ENCODE results near the gene SGMS1.
"Not testable (repeated sequence)": the region's sequence is repeated elsewhere in the genome, so short reads cannot be mapped to it uniquely, and the experiment has no call there.

Gene SGMS1

DNA sequence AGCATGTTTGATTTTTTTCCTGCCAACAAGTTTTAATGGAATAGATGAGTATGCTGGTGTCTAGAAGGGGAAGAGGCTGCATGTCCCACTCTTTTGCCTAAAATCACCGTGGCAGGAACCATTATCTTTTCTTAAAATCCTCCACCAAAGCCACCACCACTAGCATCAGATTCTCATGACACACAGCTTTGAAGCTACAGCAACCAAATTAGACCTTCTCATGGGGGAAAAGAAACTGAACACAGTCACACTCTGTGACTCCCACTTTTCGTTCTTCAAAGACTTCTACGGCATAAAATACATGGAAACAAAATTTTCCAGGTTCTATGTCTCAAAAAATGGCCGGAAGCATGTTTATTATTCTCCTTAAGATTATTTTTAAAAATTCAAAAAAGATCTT is 81.8 kb downstream of the SGMS1 start:
- TF ChIP-seq, protein P1, sequence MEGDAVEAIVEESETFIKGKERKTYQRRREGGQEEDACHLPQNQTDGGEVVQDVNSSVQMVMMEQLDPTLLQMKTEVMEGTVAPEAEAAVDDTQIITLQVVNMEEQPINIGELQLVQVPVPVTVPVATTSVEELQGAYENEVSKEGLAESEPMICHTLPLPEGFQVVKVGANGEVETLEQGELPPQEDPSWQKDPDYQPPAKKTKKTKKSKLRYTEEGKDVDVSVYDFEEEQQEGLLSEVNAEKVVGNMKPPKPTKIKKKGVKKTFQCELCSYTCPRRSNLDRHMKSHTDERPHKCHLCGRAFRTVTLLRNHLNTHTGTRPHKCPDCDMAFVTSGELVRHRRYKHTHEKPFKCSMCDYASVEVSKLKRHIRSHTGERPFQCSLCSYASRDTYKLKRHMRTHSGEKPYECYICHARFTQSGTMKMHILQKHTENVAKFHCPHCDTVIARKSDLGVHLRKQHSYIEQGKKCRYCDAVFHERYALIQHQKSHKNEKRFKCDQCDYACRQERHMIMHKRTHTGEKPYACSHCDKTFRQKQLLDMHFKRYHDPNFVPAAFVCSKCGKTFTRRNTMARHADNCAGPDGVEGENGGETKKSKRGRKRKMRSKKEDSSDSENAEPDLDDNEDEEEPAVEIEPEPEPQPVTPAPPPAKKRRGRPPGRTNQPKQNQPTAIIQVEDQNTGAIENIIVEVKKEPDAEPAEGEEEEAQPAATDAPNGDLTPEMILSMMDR (conservative IDR thresholded peaks at IDR 0.05; ENCODE audit: low read depth, low read length): no peak
- DNase-seq (ENCODE audit: low read depth): no peak
- no peak overlapping the region for H3K4me3 ChIP-seq (ENCODE audit: low read depth, low read length)

DNA sequence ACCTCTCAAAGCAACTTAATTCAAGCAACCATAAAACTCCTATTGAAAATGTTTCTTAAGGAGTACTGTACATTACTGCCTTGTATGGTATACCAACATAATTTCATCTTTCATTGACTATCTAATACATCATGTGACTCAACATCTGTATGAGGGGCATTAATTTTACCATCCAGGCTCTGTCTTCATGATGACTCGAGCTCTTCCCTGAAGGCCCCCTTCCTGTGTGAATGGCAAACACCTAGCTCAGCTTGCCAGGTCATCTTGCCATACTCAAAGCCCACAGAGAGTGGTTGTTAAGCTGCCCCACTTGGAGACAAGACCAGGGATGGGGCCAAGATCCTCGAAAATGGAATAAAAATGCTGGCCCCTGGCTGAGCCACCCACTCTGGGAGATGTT is 82.4 kb downstream of the SGMS1 start:
- no peak for DNase-seq (ENCODE audit: low read depth)
- H3K4me3 ChIP-seq (ENCODE audit: low read depth, low read length): no peak overlapping the region
- TF ChIP-seq, protein P1 (conservative IDR thresholded peaks at IDR 0.05; ENCODE audit: low read depth, low read length): no peak

DNA sequence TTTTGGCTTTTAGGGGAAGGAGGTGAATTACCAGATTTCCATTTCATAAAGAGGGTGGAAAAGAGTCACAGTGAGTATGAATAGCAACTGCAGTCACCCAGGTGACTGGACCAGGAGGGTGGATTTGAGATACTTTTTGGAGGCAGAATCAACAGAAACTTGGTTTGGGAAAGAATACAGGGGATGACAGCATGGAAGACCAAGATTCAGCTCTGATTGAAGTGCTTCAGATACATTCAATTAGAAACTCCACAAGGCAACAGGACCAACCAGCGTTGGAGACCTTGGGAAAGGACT is 83.0 kb downstream of the SGMS1 start:
- DNase-seq (ENCODE audit: low read depth): no peak
- TF ChIP-seq, protein P1 (conservative IDR thresholded peaks at IDR 0.05; ENCODE audit: low read depth, low read length): no peak
- H3K4me3 ChIP-seq (ENCODE audit: low read depth, low read length): no peak overlapping the region

DNA sequence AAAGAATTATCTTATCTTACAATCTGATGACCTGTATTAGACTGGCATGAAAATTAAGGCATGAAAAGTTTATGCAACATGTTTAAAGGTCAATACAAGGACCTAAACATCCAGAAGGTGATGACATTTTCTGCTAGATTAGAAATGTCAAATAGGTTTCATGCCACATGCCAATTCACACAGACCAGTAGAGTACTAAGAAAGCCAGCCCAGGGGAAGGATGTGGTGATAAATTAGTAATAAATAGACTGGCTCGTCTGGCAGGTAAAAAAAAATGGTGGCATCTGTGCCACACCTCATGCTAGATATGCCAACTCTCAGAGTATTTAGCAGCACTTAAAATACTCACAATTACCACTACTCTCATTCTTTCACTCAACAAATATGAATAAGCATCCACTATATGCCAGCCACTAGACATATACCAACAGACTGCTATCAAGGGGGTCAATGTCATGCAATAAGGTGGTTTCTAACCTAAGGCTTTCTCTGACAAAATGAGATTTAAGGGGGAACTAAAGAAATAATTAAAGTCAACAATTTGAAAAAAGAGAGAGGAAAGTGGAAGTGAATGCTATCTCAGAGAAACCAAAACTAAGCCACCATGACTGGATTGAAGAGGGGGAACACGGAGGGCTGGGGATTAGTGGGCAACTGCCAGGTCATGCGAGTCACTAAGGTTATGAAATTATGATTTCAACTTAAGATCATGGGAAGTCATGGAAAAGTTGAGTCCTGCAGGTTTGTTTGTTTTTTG is 83.5 kb downstream of the SGMS1 start:
- TF ChIP-seq, protein P1 (conservative IDR thresholded peaks at IDR 0.05; ENCODE audit: low read depth, low read length): no peak
- no peak for DNase-seq (ENCODE audit: low read depth)
- no peak overlapping the region for H3K4me3 ChIP-seq (ENCODE audit: low read depth, low read length)

DNA sequence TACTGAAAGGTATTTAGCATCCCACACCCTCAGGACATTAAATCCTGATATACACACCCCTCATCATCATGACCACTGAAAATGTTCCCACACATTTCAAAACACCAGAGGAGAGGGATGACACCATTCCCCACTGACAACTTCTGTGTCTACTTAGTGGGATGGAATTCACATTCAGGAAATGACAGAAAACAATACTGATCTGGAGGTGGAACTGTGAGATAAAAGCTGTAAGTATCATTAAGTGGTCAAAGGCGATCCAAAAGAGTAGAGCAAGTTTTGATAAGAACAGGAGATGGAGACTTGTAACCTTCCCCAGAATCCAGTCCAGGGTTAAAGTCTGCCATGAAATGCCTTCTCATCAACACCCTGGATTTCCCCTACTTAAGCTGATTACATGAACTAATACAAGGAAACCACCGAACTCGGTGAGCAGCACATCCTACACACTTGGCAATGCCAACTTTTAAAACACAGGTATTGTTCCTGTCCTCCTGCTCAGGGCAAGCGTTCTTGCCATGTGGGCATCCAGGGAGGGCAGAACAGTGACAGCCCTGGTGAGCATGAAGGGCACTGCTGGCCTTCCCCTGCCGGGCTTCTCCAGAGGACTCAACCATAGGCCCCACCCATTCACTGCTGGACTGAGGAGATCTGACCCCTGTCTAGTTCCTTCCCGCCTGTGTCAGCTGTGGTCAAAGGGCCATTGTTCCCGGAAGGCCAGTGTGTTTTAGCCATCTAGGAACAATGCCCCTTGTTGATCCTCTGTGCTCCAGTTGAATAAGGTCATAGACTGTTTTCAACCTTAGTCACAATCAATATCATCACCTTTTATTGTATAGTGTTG is 85.0 kb downstream of the SGMS1 start:
- TF ChIP-seq, protein P1 (conservative IDR thresholded peaks at IDR 0.05; ENCODE audit: low read depth, low read length): no peak
- DNase-seq (ENCODE audit: low read depth): no peak
- no peak overlapping the region for H3K4me3 ChIP-seq (ENCODE audit: low read depth, low read length)

DNA sequence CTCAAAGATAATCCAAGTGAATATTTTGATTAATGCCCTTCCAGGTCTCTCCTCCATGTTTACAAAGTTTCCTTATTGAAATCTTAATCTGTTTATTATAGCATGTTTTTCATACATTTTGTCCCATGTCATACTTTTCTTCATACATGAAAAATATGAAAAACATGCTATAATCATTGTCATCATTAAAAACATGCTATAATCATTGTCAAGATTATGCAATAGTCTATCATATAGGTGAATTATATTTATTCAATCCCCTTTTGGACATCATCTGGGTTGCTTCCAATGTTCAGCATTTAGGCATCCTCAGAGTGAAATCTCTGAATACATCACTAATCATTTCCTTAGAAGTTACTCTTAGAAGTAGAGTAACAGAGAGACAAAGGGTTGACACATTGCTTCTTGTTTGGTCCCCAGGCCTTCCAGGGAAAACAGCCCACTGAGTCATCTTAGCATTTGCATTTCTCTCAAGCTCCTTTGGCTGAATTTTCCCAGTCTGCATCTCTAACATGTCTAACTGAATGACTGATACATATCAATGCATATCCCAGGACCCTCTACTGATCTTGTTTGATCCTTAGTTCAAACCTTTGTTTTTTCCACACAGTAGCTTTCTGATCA is 87.0 kb downstream of the SGMS1 start:
- TF ChIP-seq, protein P1 (conservative IDR thresholded peaks at IDR 0.05; ENCODE audit: low read depth, low read length): no peak
- no peak for DNase-seq (ENCODE audit: low read depth)

DNA sequence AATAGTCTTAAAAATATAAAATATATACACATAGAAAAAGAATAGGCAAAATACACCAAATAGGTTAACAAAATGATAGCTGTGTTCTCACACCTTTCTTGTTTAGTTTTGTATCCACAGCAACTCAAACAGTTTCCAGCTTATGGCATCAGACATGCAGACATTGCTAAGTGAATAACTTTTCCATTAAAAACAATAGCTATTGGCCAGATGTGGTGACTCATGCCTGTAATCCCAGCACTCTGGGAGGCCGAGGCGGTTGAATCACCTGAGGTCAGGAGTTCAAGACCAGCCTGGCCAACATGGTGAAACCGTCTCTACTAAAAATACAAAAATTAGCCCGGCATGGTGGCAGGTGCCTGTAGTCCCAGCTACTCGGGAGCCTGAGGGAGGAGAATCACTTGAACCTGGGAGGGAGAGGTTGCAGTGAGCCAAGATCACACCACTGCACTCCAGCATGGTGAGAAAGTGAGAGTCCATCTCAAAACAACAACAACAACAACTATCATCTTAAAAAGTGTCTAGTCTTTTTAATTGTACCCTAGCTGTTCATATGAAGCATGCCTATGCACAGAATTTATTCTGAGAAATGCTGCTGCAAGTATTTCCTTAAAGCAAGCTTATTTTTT is 88.9 kb downstream of the SGMS1 start:
- DNase-seq (ENCODE audit: low read depth): peak; percentile 92
- H3K4me3 ChIP-seq (ENCODE audit: low read depth, low read length): not testable (repeated sequence)

More for the DNA sequence above, 87.0 kb downstream of the SGMS1 start:
- H3K4me3 ChIP-seq (ENCODE audit: low read depth, low read length): no peak overlapping the region
